Stimulated activated CD4-positive, alpha-beta T cell treated with anti-CD3 and anti-CD28 coated beads, Interleukin-4, amount 100 ng/mL, for 4 hours (primary cell): ENCODE data around the gene LMLN.
"Not testable (repeated sequence)": the region's sequence is repeated elsewhere in the genome, so short reads cannot be mapped to it uniquely, and the experiment has no call there.

Experiments
- DNase-seq, 2 experiments: peaks; one replicate each; pipeline ENCODE4 v3.0.0-alpha.2; 2020

Gene LMLN, protein sequence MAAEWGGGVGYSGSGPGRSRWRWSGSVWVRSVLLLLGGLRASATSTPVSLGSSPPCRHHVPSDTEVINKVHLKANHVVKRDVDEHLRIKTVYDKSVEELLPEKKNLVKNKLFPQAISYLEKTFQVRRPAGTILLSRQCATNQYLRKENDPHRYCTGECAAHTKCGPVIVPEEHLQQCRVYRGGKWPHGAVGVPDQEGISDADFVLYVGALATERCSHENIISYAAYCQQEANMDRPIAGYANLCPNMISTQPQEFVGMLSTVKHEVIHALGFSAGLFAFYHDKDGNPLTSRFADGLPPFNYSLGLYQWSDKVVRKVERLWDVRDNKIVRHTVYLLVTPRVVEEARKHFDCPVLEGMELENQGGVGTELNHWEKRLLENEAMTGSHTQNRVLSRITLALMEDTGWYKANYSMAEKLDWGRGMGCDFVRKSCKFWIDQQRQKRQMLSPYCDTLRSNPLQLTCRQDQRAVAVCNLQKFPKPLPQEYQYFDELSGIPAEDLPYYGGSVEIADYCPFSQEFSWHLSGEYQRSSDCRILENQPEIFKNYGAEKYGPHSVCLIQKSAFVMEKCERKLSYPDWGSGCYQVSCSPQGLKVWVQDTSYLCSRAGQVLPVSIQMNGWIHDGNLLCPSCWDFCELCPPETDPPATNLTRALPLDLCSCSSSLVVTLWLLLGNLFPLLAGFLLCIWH

DNA sequence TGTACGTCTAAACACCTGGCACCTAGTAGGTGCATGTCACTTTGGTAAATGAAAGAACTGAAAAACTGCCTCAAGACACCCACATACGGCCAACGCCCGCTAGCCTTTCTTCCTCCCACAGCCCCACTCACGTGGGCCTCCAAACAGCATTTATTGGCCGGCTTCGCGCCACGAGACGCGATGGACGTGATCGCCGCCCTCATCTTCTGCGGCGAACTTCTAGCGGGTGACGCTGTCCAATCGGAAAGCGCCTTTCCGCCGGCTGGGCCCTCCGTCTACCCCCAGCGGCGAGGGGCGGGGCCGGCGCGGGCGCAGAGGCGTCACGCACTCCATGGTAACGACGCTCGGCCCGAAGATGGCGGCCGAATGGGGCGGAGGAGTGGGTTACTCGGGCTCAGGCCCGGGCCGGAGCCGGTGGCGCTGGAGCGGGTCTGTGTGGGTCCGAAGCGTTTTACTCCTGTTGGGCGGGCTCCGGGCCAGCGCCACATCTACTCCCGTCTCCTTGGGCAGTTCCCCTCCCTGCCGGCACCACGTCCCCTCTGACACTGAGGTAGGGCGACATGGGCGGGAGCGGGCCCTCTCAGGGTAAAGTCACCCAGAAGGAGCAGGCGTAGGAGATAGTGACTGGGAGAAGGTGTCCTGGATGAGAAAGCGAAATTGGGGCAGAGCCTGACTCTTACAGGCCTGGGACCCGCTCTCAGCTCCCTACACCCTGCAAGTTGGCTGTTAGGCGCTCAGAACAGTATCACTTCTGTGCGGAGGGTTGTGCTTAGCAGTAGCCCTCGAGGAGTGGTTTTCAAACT is at the start of gene LMLN:
Gene LMLN (plus strand): TSS at position 327 of the 803 bp plus-strand sequence. CDS start 29 bp downstream, at position 356.
- peak; percentile 94 to 95 for DNase-seq

DNA sequence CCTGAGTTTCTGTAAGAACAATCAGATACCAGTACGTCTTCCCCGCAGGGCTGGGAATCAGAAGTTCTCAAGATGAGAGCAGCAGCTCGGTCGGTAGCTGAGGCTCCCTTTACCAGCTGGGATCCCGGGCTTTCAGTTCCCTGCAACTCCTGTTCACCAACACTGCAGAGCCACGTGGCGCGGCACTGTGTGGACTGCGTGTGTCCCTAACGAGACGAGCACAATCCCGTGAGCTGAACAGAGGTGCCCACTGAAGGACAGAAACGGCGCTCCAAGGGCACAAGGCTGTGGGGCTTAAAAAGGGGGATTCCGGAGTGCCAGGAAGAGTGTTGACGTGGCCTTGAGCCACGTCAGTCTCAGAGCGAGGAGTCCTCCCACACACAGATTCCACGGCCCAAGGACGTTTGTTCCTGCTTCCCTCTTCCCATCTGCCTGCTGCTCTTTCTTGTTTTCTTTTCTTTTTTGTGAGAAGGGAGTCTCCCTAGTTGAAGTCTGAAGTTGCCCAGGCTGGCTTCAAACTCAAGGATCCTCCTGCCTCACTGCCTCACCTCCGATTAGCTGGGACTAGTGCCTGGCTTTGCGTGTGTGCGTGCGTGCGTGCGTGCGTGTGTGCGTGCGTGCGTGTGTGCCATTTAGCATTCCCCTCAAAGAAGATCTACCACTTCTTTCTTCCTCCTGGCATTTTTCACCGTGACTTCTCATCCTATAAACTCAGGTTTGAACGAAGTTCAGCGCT is 47.1 kb upstream of the LMLN start:
- no peak for DNase-seq

DNA sequence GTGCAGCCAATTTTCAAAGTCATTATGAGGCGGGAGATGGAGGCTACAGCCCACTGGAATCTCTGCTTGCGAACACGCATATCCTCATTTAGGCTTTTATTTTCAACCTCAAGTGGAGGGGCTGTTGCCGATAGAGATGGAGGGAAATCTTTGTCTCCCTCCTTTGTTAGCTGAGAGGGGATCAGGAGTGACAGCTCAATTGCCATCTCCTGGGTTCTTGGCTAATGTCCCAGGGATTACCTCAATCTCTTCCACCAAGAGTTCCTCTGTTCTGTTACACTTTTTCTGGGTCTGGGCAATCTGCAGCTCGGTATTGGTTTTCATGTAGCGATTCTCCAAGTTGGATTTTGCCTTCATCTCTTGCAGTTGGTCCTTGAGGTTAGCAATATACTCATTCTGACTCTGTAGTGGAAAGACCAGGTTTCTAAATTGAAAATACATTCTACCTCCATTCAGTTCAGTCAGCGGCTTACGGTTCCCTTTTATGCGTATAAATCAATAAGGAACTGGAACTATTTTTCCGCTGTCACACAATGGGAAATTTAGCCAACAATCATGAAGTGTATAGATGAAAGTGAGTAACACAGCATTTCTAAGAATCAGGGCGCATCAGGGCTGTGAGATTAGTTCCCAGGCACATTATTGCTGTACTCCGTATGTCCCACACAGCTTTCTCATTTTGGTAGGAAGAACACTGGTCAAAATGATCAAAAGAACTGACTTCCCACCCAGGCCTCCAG is 46.2 kb upstream of the LMLN start:
- no peak for DNase-seq

DNA sequence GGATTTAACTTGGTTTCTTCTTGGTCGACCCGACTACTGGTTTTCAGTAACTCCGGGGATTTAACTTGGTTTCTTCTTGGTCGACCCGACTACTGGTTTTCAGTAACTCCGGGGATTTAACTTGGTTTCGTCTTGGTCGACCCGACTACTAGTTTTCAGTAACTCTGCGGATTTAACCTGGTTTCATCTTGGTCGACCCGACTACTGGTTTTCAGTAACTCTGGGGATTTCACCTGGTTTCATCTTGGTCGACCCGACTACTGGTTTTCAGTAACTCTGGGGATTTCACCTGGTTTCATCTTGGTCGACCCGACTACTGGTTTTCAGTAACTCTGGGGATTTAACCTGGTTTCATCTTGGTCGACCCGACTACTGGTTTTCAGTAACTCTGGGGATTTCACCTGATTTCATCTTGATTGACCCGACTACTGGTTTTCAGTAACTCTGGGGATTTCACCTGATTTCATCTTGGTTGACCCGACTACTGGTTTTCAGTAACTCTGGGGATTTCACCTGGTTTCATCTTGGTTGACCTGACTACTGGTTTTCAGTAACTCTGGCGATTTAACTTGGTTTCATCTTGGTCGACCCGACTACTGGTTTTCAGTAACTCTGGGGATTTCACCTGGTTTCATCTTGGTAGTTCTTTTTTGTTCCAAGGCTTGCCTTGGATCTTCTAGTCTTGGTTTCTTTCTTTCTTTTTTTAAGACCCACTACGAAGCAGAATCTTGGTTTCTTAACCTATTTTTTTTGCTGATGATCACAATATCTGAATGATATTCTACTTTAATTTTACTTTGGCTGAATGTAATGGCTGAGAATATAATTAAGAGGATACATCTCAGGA is 38.4 kb upstream of the LMLN start:
- DNase-seq, result not testable (repeated sequence)

DNA sequence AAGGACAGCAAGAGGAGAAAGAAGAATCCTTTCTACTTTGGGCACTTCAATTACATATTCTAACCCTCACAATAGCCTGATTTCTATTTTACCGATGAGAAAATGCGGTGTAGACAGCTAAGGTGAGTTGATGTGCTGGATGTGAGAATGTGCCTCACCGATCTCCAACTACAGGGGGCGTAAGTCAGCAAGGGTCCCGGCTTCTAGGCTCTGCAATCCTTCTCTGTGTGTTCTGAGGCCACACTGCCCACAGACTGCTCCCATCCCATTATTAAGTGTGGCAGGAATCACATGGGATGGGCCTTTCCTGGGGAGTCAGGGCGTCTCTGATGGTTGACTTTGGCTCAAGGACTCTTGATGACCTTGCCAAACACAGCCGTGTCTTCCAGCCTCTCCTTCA is 33.6 kb upstream of the LMLN start:
- DNase-seq, result no peak

DNA sequence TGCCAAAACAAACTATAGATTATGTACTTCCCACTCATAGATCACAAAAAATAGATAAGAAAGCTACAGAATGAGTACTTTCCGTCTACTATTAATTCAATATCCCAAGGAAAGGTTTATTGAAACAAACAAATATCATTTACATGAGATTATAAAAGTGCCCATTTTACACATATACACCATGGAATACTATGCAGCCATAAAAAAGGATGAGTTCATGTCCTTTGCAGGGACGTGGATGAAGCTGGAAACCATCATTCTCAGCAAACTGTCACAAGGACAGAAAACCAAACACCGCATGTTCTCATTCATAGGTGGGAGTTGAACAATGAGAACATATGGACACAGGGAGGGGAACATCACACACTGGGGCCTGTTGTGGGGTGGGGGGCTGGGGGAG is 32.4 kb upstream of the LMLN start:
- DNase-seq, result not testable (repeated sequence)

DNA sequence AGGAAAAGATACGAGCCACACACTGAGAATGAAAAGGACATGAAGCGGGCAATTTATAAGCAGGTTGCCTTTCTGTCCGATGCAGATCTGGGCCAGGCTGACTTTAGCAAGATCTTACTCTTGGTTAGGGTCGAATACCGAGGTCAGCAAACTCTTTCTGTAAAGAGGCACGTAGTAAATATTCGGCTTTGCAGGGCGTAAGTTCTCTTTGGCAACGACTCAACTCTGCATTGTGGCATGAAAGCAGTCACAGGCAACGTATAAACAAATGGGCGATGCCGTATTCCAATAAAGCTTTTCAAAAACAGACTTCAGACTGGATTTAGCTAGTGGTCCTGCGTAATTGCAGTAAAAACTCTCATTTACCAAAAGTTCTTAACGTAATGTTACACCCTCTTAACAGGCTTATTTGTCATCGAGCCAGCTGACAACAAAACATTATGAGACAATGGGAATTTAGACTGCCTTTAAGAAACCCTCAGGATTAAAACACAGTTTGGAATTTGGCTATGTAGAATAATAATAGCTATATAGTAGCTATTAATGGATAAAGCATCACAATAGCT is 23.1 kb upstream of the LMLN start:
- DNase-seq, result no peak

DNA sequence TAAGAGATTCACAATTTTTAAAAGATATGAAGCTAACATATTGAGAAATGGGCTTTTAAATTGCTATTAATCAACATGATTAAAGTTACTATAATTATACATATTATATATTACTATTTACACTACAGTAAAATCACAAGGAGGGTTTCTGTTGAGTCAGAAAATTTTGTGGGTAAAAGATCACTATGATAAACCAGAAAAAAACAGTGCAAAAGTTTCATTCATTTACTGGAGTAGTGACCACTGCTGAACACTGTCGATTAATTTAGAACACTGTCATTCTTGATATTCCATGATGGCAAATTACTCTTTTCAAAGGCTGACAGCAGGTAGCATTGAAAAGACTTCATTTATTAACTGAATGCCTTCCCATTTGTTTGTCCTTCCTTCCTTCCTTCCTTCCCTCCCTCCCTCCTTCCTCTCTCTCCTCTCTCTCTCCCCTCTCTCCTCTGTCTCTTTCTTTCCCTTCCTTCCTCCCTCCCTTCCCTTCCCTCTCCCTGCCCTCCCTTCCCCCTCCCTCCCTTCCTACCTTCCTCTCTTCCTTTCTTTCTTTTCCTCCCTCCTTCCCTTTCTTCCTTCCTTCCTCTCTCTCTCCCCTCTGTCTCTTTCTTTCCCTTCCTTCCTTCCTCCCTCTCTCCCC is 19.2 kb upstream of the LMLN start:
- DNase-seq, result no peak

DNA sequence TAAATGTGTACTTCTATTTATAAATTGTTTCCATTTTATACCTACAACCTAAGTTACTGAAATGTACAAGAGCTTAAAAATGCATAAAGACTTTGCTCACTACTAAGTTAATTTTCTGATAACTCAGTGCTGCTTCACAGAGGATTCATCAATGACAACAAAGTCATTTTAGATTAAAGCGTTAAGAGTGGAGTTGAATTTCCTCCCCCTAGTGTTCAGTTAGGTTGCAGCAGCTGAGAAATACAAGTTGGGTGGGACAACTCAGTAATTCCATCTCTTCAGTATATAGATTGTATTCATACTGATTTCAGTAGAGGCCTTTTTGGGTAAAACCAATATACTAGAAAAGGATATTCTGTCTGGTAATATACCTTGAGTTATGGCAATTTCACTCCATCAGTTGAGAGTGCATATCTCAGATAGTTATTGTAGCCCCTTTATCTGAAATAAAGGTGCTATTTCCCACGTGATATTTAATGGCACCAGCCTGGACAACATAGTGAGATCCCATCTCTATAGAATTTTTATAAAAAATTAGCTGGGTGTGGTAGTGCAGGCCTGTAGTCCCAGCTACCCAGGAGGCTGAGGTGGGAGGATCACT is 17.0 kb upstream of the LMLN start:
- no peak for DNase-seq

DNA sequence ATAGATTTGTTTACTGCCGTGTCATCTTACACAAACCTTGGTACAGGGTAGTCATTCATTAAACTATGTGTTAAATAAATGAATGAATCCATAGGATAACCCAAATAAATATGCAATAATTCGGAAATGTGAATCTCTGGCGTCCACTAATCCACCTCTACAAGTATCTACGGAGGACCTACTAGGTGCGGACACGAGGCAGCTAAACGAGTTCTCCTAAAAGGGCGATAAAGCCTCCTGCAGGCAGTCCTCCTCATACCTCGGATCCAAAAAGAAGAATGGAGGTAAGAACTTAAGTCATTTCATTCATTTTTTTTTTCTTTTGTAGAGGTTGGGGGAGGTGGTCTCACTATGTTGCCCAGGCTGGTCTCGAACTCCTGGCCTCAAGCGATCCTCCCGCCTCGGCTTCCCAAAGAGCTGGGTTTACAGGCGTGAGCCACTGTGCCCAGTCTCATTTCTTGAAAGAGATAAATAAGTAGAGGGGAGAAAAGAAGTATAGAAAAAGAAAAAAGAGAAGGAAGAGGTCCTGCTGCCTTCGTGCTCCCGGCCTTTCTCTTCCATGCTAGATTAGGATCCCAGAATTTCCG is 10.7 kb upstream of the LMLN start:
- no peak for DNase-seq

DNA sequence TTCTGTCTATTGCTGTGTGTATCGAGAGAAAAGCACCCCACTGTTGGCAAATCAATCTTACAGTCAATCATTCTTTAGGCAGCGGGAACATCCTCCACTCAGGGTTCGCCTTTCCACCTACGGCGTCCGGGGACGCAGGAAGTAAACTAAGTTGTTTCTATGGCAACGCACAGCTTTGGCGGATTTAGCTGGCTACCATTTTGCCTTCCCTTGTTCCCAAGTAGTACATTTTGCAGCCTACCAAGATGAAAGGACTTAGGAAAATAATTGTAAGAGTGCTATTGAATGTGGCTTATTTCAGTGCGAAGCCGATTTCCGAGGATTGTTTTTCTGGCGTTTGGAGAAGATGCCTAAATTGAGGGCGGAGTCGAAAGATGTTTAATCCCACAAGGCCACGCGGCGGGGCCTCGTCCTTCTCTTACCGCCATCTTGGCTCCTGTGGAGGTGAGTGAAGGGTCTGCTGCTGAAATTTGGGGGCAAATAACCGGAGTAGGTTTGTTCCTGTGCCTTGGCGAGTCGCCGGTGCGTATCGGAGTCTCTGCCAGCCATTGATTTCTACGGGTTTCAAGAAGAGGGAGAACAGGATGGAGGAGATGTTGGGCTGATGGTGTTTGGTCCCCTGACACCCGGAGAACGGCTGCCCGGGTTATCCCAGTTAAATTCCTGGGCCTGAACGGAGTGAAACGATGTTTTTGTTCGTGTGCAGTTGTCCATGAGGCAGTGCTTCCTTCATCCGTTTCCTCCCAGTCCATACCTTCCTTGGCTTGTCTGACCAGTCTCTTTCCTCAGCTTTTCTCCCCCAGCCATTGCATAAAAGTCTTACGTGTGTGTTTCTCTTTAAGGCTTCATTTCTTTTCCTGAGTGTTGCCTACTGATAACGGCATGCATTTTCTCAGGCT is 10.0 kb upstream of the LMLN start, which contains the start of gene RPL35A:
Gene RPL35A (plus strand): TSS at position 413 of the 899 bp plus-strand sequence. CDS start 778 bp downstream, outside the sequence.
- peak; percentile 74 to 81 for DNase-seq

DNA sequence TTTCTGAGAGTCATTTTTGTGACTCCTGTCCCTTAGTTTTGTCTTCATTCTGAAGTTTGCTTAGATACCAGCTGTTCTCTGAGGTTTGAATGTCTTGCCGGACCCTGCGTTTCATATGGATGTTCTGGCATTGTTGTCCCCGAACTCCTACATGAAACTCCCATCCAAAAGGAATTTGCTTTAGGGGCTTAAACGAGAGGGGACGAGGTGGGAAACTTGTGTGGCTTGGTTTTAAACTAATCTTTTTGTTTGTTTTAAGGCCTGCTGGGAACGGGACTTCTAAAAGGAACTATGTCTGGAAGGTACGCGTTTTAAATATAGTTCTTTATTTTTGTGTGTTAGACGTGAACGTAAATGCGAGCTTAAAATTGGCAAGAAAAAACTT is 9.3 kb upstream of the LMLN start:
- no peak for DNase-seq

DNA sequence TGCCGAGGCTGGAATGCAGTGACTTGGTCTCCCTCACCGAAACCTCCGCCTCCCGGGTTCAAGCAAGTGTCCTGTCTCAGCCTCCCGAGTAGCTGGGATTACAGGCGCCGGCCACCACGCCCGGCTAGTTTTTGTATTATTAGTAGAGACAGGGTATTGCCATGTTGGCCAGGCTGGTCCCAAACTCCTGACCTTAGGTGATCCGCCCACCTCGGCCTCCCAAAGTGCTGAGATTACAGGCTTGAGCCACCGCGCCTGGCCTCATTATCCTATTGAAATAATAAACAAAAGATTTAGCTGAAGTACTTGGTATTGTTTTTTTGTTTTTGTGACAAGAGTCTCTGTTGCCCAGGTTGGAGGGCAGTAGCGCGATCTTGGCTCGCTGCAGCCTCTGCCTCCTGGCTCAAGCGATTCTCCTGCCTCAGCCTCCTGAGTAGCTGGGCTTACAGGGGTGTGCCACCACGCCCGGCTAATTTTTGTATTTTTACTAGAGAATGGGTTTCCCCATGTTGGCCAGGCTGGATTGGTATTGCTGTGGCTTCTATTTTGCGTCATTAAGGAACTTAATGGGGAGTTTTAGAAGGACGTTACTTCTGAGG is 8.5 kb upstream of the LMLN start:
- DNase-seq, result no peak

DNA sequence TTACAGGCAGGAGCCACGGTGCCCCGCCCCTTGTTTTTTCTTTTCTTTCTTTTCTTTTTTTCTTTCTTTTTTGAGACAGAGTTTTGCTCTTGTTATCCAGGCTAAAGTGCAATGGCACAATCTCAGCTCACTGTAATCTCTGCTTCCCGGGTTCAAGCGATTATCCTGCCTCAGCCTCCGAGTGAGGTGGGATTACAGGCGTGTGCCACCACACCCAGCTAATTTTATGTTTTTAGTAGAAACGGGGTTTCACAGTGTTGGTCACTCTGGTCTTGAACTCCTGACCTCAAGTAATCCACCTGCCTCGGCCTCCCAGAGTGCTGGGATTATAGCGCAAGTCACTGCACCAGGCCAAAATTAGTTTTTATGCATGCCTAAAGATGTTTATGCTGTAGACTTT is 7.6 kb upstream of the LMLN start:
- no peak for DNase-seq

DNA sequence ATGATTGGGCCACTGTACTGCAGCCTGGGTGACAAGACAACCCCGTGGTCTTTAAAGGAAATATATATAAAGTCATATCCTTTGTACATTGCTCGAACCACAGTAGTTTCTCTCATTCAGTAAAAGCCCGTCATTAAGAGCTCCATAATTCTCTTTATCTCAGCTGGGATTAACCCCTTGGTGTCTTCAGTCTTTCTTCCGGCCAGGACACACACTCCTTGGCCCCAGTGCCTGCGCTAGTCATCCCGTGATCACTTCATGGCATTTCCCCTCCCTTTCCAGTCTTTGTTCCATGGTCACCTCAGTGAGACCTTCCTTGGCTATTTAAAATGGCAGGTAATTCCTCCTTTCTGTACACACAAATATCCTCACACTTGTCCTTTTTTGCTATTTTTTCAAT is 6.7 kb upstream of the LMLN start:
- DNase-seq, result no peak

DNA sequence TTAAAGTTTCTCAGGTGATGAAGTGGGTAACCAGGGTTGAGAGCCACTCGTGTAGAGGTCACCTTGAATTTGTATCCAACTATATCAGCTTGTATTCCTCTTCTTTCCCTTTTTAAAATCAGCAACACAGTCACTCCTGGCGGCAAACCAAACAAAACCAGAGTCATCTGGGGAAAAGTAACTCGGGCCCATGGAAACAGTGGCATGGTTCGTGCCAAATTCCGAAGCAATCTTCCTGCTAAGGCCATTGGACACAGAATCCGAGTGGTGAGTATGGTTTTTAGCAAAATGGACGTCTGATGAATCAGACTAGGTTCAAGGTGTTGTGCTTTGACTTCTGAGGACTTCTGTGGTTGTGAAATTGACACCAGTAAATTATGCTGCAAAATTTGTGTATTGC is 6.1 kb upstream of the LMLN start:
- no peak for DNase-seq

DNA sequence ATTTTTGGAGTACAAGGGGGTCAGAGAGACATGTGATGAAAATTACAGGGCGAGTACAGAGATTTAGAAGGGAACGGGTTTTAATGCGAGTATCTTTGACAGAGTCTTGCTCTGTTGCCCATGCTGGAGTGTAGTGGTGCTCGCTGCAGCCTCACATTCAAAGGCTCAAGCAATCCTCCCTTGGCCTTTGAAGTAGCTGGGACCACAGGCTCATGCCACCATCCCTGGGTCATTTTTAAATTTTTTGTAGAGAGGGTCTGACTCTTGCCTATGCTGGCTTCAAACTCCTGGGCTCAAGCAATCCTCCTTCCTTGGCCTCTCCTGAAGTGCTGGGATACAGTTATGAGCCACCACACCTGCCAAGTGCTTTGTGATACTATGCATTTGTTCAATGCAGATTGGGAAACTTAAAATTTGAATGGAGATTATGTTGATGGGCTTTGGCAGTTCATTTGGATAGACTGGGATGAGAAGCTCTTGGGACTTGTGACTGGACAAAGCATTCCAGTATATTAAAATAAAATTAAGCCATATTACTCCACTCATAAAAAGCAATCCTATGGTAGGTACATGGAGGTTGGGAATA is 4.0 kb upstream of the LMLN start:
- no peak for DNase-seq
